HEK293 (cell line): ENCODE measurements around the gene ANO7.

ENCODE experiments used
- ZNF394 ChIP-seq: fragments of 450-650 bp; formaldehyde crosslinking; IDR thresholded peaks from 2 replicates; pipeline ENCODE4 v1.5.1; 2016; ENCODE audit warnings: missing biosample characterization, missing genetic modification characterization, mild to moderate bottlenecking, moderate library complexity, borderline replicate concordance
- ZNF426 ChIP-seq: fragments of 450-650 bp; formaldehyde crosslinking; IDR thresholded peaks from 2 replicates; pipeline ENCODE4 v1.5.1; 2017; ENCODE audit warnings: missing biosample characterization, missing genetic modification characterization, mild to moderate bottlenecking, inconsistent platforms, moderate library complexity
- TF ChIP-seq, protein P1 (sequence below): fragments of 450-650 bp; formaldehyde crosslinking; IDR thresholded peaks from 2 replicates; pipeline ENCODE4 v1.5.1; 2016; ENCODE audit warnings: missing biosample characterization, missing genetic modification characterization
- TF ChIP-seq, protein P2 (sequence below): fragments of 450-650 bp; formaldehyde crosslinking; conservative IDR thresholded peaks from 2 replicates; pipeline ENCODE4 v1.5.1; 2016; ENCODE audit warnings: low read depth, missing biosample characterization, missing genetic modification characterization

DNA sequence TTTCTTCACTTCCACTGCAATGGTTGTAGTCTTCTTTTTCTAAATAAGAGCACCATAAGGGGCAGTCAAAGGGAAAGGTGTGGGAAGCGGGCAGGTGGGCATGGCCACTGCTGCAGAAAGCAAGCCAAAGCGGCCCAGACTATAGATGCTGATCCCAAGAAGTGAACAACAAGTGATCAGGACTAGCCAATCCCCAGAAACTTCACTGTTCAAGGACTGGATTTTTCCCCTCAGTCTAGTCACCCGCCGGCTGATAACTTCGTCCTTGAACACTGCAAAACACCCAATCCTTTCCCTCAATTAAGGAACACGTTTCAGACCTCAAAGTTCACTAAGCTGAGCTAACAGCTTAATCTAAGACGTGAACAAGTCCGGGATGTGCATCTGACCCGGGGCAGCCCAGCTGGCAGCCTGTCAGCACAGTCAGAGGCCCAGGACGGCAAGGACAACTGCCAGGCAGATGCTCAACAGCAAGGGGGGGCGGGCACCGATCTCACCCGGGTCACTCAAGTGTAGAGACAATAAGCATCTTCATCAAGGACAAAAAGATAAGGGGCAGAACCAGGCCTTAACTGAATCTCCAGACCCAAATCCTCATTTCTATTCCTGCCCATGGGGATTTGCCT lies 67.2 kb downstream of the ANO7 start:
- TF ChIP-seq ZNF394 (no peak), ZNF426 (no peak)
- TF ChIP-seq, protein P1, sequence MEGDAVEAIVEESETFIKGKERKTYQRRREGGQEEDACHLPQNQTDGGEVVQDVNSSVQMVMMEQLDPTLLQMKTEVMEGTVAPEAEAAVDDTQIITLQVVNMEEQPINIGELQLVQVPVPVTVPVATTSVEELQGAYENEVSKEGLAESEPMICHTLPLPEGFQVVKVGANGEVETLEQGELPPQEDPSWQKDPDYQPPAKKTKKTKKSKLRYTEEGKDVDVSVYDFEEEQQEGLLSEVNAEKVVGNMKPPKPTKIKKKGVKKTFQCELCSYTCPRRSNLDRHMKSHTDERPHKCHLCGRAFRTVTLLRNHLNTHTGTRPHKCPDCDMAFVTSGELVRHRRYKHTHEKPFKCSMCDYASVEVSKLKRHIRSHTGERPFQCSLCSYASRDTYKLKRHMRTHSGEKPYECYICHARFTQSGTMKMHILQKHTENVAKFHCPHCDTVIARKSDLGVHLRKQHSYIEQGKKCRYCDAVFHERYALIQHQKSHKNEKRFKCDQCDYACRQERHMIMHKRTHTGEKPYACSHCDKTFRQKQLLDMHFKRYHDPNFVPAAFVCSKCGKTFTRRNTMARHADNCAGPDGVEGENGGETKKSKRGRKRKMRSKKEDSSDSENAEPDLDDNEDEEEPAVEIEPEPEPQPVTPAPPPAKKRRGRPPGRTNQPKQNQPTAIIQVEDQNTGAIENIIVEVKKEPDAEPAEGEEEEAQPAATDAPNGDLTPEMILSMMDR (tag by site-specific recombination), result no peak
- TF ChIP-seq, protein P2, sequence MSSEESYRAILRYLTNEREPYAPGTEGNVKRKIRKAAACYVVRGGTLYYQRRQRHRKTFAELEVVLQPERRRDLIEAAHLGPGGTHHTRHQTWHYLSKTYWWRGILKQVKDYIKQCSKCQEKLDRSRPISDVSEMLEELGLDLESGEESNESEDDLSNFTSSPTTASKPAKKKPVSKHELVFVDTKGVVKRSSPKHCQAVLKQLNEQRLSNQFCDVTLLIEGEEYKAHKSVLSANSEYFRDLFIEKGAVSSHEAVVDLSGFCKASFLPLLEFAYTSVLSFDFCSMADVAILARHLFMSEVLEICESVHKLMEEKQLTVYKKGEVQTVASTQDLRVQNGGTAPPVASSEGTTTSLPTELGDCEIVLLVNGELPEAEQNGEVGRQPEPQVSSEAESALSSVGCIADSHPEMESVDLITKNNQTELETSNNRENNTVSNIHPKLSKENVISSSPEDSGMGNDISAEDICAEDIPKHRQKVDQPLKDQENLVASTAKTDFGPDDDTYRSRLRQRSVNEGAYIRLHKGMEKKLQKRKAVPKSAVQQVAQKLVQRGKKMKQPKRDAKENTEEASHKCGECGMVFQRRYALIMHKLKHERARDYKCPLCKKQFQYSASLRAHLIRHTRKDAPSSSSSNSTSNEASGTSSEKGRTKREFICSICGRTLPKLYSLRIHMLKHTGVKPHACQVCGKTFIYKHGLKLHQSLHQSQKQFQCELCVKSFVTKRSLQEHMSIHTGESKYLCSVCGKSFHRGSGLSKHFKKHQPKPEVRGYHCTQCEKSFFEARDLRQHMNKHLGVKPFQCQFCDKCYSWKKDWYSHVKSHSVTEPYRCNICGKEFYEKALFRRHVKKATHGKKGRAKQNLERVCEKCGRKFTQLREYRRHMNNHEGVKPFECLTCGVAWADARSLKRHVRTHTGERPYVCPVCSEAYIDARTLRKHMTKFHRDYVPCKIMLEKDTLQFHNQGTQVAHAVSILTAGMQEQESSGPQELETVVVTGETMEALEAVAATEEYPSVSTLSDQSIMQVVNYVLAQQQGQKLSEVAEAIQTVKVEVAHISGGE (tag by site-specific recombination), result no peak
